Measurements from ENCODE around the gene CNTNAP2.

The CNTNAP2 gene

DNA sequence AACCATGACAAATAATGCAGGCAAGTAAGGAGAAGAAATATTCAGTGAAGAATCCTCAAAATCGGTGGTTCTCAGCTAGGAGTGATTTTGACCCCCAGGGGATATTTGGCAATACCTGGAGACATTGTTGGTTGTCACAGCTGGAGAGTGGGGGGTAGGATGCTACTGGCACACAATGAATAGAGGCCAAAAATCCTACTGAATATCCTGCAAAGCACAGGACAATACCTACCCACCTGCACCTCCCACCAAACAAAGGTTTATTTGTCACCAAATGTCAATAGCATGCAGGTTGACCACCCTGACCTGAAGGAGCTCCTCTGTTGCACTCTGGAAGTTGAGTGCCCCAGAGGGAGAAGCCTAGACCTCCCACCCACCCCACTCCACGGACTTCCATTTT, 1028.6 kb downstream of the CNTNAP2 start:
- no peak for TF ChIP-seq CTCF (IDR thresholded peaks at IDR 0.05; ENCODE audit: extremely low read depth, missing control alignments)
- DNase-seq (ENCODE audit: low spot score), result no peak

DNA sequence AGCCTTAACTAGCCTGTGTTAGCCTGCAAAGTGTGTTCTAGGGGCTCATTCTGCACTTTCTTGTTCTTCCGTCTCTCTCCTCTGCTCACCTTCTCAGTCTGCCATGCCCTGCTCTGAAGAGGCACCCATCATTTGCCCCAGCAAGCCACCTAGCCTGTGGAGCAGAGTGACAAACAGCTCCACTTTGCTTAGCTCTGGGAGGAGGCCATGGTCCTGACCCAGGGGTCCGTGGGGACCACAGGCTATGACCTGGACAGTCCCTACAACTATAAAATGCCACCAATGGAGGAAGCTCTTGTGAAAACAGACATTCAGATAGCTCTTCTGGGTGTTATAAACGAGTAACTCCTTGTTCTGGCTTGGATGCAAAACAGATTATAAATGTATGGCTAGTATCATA, 1029.6 kb downstream of the CNTNAP2 start:
- TF ChIP-seq CTCF (IDR thresholded peaks at IDR 0.05; ENCODE audit: extremely low read depth, missing control alignments), result no peak

GRCh38 chr7:147151661-147152060, 1035.1 kb downstream of the CNTNAP2 start:
- DNase-seq (ENCODE audit: low spot score), result no peak
- TF ChIP-seq CTCF (IDR thresholded peaks at IDR 0.05; ENCODE audit: extremely low read depth, missing control alignments), result no peak

More for the DNA sequence above, 1029.6 kb downstream of the CNTNAP2 start:
- DNase-seq (ENCODE audit: low spot score), result no peak

DNA sequence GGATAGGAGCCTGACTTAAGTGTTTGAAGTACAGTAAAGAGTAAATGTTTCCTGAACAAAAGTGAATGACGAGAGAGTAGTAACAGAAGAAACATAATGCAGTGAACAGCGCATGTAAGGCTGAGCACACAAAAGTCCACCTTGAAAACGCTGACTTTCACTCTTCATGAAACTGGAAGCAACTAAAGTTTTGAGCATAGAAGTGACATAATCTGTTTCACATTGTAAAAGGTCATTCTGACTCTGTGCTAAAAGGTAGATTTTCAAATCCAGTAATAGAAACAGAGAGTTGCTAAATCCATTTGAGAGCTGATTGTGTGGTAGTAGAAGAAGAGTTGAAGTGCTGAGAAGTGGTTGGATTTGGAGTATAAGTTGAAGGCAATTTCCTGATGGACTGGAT, 1037.0 kb downstream of the CNTNAP2 start:
- TF ChIP-seq CTCF (IDR thresholded peaks at IDR 0.05; ENCODE audit: extremely low read depth, missing control alignments), result no peak
- no peak for DNase-seq (ENCODE audit: low spot score)

DNA sequence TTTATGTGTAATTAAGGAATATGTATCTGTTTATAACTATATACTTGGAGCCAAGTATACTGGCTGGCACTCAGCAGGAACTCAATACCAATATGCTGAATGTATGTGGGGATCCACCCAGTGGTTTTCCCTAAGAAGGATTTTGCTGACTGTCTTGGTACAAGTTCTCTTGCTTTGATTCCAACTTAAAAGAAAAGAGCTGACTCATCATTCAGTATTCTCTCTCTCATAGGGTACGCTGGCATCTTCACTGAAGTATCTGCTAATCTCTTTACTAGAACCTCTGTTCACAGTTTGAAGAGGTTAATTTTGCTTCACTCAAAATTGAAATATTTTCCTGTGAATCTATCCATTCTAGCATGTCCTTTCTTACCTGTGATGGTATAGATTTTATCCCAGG, 1044.8 kb downstream of the CNTNAP2 start:
- TF ChIP-seq CTCF (IDR thresholded peaks at IDR 0.05; ENCODE audit: extremely low read depth, missing control alignments), result no peak
- no peak for DNase-seq (ENCODE audit: low spot score)

DNA sequence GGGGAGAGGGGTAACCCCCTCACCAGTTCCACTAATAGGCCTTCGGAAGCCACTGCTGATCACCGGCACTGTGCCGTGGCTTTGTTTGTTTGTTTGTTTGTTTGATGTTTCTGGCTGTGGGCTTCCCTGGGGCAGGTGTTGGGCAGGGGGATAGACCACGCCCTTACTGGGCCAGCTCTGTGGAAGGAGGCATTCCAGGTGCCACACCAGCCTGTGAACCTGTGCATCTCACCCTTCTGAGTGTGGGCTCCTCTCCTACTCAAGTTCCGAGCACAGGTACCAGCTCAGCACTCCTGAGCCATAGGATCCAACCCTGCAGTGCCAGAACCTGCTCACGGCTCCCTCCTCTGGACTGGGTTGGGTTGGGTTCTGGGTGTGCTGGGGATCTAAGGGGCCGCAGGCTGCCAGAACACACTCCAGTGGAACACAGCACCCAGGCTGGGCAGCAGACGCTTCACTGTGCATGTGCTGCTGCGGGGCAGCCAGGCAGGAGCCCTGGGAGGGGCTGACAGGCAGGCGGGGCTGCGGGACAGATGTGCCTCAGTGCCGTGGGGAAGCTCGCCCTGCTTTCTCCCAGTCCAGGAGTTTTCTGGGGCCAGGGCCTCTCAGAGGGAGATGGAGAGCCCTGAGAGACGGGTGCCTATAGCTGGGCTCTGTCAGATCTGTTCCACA, 1053.9 kb downstream of the CNTNAP2 start:
- no peak for DNase-seq (ENCODE audit: low spot score)
- no peak for TF ChIP-seq CTCF (IDR thresholded peaks at IDR 0.05; ENCODE audit: extremely low read depth, missing control alignments)

- no peak for DNase-seq (ENCODE audit: low spot score)
- TF ChIP-seq CTCF (IDR thresholded peaks at IDR 0.05; ENCODE audit: extremely low read depth, missing control alignments), result no peak
These were observed 1054.4 kb downstream of the CNTNAP2 start for GRCh38 chr7:147171013-147171391.
